Smooth muscle cell (in vitro differentiated cells): ENCODE results near the gene SIRPB1. TPM values are rescaled to one million over a fixed set of nuclear protein-coding genes. Genes with fewer than 3 reads are reported as not detected.
"Not testable (repeated sequence)": the region's sequence is repeated elsewhere in the genome, so short reads cannot be mapped to it uniquely, and the experiment has no call there.

Source experiments
- DNase-seq: peaks from one replicate; lab custom pipeline; 2025; ENCODE audit not compliant: unreplicated experiment; lab: John Stamatoyannopoulos, UW
- H2AFZ ChIP-seq: fragments of 200-600 bp; sonication (generic); 2 replicates; pipeline ENCODE4 v1.6.0; 2016; ENCODE audit warnings: antibody characterized with exemption, low read depth, mild to moderate bottlenecking
- H3F3A ChIP-seq: fragments of 200-600 bp; sonication (generic); 2 replicates; pipeline ENCODE4 v1.6.0; 2017; ENCODE audit warnings: antibody characterized with exemption, low read depth
- H3K27ac ChIP-seq: fragments of 200-600 bp; sonication (generic); 2 replicates; pipeline ENCODE4 v1.5.1; 2016; ENCODE audit warnings: low read depth, mild to moderate bottlenecking
- H3K27me3 ChIP-seq: fragments of 200-600 bp; sonication (generic); 2 replicates; pipeline ENCODE4 v1.6.1; 2016; ENCODE audit warnings: low read depth, mild to moderate bottlenecking
- H3K36me3 ChIP-seq: fragments of 200-600 bp; sonication (generic); 2 replicates; pipeline ENCODE4 v1.5.1; 2016; ENCODE audit warnings: low read depth
- H3K4me1 ChIP-seq: fragments of 200-600 bp; sonication (generic); 2 replicates; pipeline ENCODE4 v1.5.1; 2016; ENCODE audit warnings: low read depth
- H3K4me2 ChIP-seq: fragments of 200-600 bp; sonication (generic); 2 replicates; pipeline ENCODE4 v1.6.0; 2016; ENCODE audit warnings: mild to moderate bottlenecking
- H3K4me3 ChIP-seq: fragments of 200-600 bp; sonication (generic); 2 replicates; pipeline ENCODE4 v1.5.1; 2016; ENCODE audit warnings: mild to moderate bottlenecking
- H3K79me2 ChIP-seq: fragments of 200-600 bp; sonication (generic); 2 replicates; pipeline ENCODE4 v1.6.0; 2016; ENCODE audit warnings: low read depth, mild to moderate bottlenecking
- H3K9ac ChIP-seq: fragments of 200-600 bp; sonication (generic); 2 replicates; pipeline ENCODE4 v1.6.0; 2016; ENCODE audit warnings: low read depth
- H3K9me3 ChIP-seq: fragments of 200-600 bp; sonication (generic); replicated peaks from 2 replicates; pipeline ENCODE4 v1.5.1; 2016; ENCODE audit warnings: low read depth
- H4K20me1 ChIP-seq: fragments of 200-600 bp; sonication (generic); 2 replicates; pipeline ENCODE4 v1.6.0; 2016; ENCODE audit warnings: low read depth
- WGBS: methylation state at CpG from one replicate; pipeline ENCODE4 v1.1.7; 2016; ENCODE audit warnings: low lambda C conversion rate; 5-methylcytosine and 5-hydroxymethylcytosine counted together
- polyA plus RNA-seq: library from polyadenylated mRNA; unstranded; fragments of >200 nt; fragmentation: Nextera tagmentation; extraction: Ambion mirVana; gene quantifications from 2 replicates; pipeline ENCODE4 v1.2.1, GENCODE V29; 2016
- total RNA-seq: library from RNA; depleted of rRNA; stranded (reverse); fragments of >200 nt; gene quantifications from 2 replicates; pipeline ENCODE4 v1.2.3, GENCODE V29; 2014
- TF ChIP-seq, protein P1 (sequence below): fragments of 200-600 bp; sonication (generic); IDR thresholded peaks from 2 replicates; pipeline ENCODE4 v1.5.1; 2017; ENCODE audit warnings: borderline replicate concordance, mild to moderate bottlenecking, antibody characterized with exemption; ENCODE audit not compliant: insufficient read depth, poor library complexity, severe bottlenecking

The SIRPB1 gene
- total and polyA plus RNA-seq, 2 experiments from 2014 or later = 0.49 to 0.61 TPM

GRCh38 chr20:1579488-1579887, 40.3 kb downstream of the SIRPB1 start:
- no peak for DNase-seq
- WGBS = 94% methylated on average over 6 of the region's 6 CpGs
- H3K4me3 ChIP-seq = no peak overlapping the region
- H3K4me1 ChIP-seq = no peaks in the 10 kb centered on the region
- no peak overlapping the region for H3K4me2 ChIP-seq
- H3F3A ChIP-seq = no peaks in the 10 kb centered on the region
- no peak overlapping the region for H3K27ac ChIP-seq
- no peaks in the 10 kb centered on the region for H3K27me3 ChIP-seq
- H3K79me2 ChIP-seq = no peaks in the 10 kb centered on the region
- H3K9ac ChIP-seq = no peak overlapping the region
- H4K20me1 ChIP-seq = no peaks in the 10 kb centered on the region
- no peak overlapping the region for H2AFZ ChIP-seq
- H3K36me3 ChIP-seq = no peaks in the 10 kb centered on the region
- no peaks in the 10 kb centered on the region for H3K9me3 ChIP-seq
- TF ChIP-seq, protein P1, sequence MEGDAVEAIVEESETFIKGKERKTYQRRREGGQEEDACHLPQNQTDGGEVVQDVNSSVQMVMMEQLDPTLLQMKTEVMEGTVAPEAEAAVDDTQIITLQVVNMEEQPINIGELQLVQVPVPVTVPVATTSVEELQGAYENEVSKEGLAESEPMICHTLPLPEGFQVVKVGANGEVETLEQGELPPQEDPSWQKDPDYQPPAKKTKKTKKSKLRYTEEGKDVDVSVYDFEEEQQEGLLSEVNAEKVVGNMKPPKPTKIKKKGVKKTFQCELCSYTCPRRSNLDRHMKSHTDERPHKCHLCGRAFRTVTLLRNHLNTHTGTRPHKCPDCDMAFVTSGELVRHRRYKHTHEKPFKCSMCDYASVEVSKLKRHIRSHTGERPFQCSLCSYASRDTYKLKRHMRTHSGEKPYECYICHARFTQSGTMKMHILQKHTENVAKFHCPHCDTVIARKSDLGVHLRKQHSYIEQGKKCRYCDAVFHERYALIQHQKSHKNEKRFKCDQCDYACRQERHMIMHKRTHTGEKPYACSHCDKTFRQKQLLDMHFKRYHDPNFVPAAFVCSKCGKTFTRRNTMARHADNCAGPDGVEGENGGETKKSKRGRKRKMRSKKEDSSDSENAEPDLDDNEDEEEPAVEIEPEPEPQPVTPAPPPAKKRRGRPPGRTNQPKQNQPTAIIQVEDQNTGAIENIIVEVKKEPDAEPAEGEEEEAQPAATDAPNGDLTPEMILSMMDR = no peak

DNA sequence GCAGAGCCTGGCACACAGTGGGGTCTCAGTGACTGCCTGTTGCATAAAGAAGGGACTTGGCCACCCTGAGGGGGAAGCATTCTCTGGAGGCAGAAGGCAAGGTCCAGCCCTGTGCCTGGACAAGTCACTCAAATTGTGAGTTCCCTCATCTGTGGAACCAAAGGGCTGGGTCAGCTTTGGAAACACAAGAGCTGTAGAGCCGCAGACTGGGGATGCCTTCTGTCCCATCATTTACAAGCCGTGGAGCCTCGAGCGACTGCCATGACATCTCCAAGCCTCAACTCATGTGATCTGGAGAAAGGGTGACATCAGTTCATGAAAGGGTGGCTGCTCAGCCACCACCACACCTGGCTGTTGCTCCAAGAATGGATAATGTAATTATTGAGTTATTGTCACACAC, 41.9 kb downstream of the SIRPB1 start:
- Histone ChIP-seq H3K36me3 (no peaks in the 10 kb centered on the region), H3K79me2 (no peaks in the 10 kb centered on the region), H3K9ac (no peak overlapping the region), H3K27me3 (no peaks in the 10 kb centered on the region), H3F3A (no peaks in the 10 kb centered on the region), H3K4me3 (no peak overlapping the region), H4K20me1 (no peaks in the 10 kb centered on the region), H3K27ac (no peak overlapping the region), H3K9me3 (no peaks in the 10 kb centered on the region), H2AFZ (no peak overlapping the region), H3K4me2 (no peak overlapping the region), H3K4me1 (no peaks in the 10 kb centered on the region)
- no peak for DNase-seq
- TF ChIP-seq, protein P1 = no peak
- WGBS = 94% methylated on average over 4 of the region's 4 CpGs

DNA sequence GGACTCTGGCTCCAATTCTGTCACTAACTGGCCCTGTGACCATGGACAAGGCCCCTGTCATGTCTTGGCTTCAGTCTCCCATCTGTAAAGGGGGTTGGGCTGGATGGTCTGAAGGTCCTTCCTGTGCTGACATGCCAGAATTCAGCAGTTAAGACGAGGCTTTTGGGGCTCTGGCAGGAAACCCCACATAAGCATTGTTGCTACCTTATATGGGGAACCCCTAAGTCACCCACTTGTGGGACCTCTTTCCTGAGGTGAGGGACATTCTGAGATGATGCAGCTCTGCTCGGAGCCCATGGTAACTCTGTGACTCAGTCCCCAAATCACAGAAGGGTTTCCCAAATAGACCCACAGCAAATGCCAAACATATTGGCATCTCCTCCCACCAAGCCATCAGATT, 42.5 kb downstream of the SIRPB1 start:
- not testable (repeated sequence) for H3K27ac ChIP-seq, H3F3A ChIP-seq, H4K20me1 ChIP-seq, DNase-seq, H3K27me3 ChIP-seq, H3K4me3 ChIP-seq, H3K36me3 ChIP-seq, H2AFZ ChIP-seq, H3K4me2 ChIP-seq, H3K79me2 ChIP-seq, H3K9me3 ChIP-seq, H3K4me1 ChIP-seq, H3K9ac ChIP-seq
- 89% methylated on average over 2 of the region's 2 CpGs for WGBS

GRCh38 chr20:1576641-1577040, 43.2 kb downstream of the SIRPB1 start:
- no peaks in the 10 kb centered on the region for H3K36me3 ChIP-seq
- WGBS = 96% methylated on average over 3 of the region's 3 CpGs
- no peak overlapping the region for H3K4me2 ChIP-seq
- DNase-seq = no peak
- H3K4me1 ChIP-seq = no peaks in the 10 kb centered on the region
- H2AFZ ChIP-seq = no peak overlapping the region
- no peak overlapping the region for H3K27ac ChIP-seq
- no peaks in the 10 kb centered on the region for H4K20me1 ChIP-seq
- H3F3A ChIP-seq = no peaks in the 10 kb centered on the region
- no peak overlapping the region for H3K9ac ChIP-seq
- H3K4me3 ChIP-seq = no peak overlapping the region
- H3K79me2 ChIP-seq = no peaks in the 10 kb centered on the region
- H3K27me3 ChIP-seq = no peaks in the 10 kb centered on the region
- H3K9me3 ChIP-seq = no peaks in the 10 kb centered on the region
- TF ChIP-seq, protein P1 = no peak

DNA sequence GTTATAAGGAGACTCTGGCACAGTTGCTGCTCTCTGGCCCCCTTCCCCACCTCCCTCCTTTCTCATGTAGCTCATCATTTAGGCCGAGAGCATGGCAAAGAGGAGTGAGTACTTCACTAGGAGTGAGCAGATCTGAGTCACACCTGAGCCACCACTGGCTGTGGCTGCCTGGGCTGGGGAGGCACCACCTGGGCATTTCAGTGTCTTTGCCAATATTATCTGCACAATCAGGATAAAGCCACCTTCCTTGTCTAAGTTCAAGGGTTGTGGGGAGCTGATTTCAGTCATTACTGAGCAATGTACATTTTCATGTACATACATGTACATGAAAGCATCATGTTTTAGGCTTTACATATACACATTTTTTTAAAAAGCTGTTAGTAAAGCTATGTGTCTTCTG, 43.8 kb downstream of the SIRPB1 start:
- DNase-seq, H3K4me2 ChIP-seq, H3K4me3 ChIP-seq, H3K79me2 ChIP-seq, H2AFZ ChIP-seq, H4K20me1 ChIP-seq, H3K27ac ChIP-seq, H3K9ac ChIP-seq, H3K27me3 ChIP-seq, H3F3A ChIP-seq, H3K9me3 ChIP-seq, H3K36me3 ChIP-seq, H3K4me1 ChIP-seq: not testable (repeated sequence)
- WGBS = no CpG with 5 or more reads among the region's 1 CpG

DNA sequence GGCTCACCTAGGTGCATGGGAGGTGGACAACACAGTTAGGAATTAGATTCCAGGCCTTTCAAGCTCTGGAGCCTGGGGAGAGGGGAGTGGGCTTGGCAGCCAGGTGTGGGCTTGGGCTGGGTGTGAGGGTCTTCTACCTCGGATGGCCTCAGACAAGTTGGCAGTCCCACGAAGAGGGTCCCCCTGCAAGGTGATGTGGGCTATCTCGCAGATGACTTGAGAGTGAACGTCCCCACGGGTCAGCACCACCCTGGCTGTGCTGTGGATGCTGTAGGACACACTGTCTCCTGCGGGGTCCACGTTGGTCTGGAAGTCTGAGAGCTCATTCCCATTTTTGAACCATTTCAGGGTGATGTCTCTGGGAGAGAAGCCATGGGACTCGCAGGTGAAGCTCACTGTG, 48.2 kb downstream of the SIRPB1 start:
- DNase-seq, H4K20me1 ChIP-seq, H3K79me2 ChIP-seq, H3F3A ChIP-seq, H3K9me3 ChIP-seq, H2AFZ ChIP-seq, H3K4me1 ChIP-seq, H3K9ac ChIP-seq, H3K27ac ChIP-seq, H3K4me3 ChIP-seq, H3K27me3 ChIP-seq, H3K36me3 ChIP-seq, H3K4me2 ChIP-seq: not testable (repeated sequence)
- WGBS = 83% methylated on average over 6 of the region's 8 CpGs
